CD4-positive, alpha-beta T cell treated with Interleukin-4 for 4 hours (primary cell): Measurements from ENCODE around the gene HHIPL1.
A peak's percentile ranks its signal among the peaks of the same experiment; 100 is the strongest.

Experiments
- DNase-seq: peaks from one replicate; pipeline ENCODE4 v3.0.0-alpha.2; 2020

The HHIPL1 gene

DNA sequence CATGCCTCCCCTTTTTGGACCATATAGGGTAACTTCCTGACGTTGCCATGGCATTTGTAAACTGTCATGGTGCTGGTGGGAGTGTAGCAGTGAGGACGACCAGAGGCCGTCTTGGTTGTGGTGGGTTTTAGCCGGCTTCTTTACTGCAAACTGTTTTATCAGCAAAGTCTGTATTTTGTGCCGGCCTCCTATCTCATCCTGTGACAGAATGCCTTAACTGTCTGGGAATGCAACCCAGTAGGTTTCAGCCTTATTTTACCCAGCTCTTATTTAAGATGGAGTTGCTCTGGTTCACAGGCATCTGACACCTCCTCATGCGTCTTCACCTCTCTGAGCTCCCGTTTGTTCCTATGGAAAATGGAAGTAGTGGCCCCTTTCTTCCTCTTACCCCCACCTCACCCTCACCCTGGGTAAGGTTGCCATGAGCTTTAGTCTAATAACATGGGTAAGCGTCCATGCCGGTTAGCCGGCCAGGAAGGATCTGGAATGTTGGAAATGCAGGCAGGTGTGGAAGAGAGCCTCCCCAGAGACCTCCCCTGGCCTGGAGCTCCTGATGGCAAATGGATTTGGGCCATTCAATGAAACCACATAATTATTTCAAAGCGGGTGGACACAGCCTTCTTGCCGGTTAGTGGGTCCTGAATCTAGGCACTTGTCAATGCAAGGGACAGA, 18.6 kb downstream of the HHIPL1 start:
- DNase-seq: no peak

GRCh38 chr14:99664058-99664936, 19.4 kb downstream of the HHIPL1 start:
- DNase-seq: no peak

DNA sequence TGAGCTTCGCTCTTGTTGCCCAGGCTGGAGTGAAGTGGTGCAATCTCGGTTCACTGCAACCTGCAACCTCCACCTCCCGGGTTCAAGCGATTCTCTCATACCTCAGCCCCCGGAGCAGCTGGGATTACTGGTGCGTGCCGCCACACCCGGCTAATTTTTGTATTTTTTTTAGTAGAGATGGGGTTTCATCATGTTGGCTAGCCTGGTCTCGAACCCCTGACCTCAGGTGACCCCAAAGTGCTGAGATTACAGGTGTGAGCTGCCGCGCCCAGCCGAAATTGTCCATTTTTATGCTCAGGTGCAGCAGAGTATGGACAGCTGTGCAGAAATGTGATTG, 20.0 kb downstream of the HHIPL1 start:
- DNase-seq: no peak

DNA sequence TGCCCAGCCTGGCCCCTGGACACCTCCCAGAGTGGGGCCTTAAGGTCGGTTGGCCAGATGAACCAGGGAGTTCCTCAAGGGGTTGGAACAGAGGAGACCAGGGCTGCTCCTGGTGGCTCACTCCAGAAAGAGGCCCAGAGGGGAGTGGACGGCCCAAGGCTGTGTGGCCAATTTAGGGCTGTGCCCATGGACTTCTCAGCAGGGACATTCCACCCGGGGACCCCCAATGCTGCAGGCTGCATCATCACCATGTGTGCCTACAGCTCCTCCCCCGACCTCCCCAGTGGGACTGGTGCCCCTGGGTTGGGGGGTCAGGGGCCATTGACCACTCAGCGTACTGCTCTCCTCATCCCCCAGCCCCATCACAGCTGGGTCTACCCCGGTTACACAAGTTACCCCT, 21.6 kb downstream of the HHIPL1 start:
- DNase-seq: no peak

GRCh38 chr14:99667045-99667444, 22.1 kb downstream of the HHIPL1 start:
- no peak for DNase-seq

GRCh38 chr14:99667821-99668220, 22.9 kb downstream of the HHIPL1 start:
- no peak for DNase-seq

GRCh38 chr14:99668307-99669295, 23.7 kb downstream of the HHIPL1 start:
- DNase-seq: no peak

DNA sequence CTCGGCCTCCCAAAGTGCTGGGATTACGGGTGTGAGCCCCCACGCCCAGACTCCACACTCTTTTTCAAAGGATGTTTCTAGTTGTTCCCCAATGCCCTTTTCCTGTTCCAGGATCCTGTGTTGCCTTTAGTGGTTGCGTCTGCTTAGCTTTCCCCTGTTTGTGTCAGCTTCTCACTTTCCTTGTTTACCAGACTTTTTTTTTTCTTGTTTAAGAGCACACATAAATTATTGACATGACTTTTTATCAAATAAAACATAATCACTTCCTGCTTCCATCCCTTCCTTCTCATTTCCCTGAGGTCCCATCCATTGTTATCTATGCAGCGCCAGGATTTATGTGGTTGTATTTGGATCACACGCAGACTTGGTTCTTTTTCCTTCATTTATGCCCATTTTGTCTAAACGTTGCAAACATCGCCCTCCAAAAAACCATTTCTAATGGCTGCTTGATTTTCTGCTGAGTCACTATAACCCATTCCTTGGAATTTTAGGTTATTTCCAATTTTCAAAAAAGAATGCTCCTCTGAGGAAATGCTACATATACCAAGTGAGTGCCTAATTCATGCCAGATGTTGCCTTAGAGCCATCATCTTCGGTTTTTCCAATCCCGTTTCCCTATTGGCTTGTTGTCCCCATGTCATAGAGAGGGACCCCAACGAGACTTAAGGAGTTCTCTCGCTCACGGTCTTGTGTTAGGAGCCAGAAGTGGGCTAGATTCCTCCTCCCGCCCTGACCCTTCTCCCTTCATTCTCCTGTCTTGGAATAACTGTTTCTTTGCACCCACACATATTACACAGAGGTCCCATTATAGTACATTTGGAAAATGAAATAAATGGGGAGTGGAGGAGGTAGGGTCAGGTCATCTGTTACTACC, 25.7 kb downstream of the HHIPL1 start:
- DNase-seq: no peak

DNA sequence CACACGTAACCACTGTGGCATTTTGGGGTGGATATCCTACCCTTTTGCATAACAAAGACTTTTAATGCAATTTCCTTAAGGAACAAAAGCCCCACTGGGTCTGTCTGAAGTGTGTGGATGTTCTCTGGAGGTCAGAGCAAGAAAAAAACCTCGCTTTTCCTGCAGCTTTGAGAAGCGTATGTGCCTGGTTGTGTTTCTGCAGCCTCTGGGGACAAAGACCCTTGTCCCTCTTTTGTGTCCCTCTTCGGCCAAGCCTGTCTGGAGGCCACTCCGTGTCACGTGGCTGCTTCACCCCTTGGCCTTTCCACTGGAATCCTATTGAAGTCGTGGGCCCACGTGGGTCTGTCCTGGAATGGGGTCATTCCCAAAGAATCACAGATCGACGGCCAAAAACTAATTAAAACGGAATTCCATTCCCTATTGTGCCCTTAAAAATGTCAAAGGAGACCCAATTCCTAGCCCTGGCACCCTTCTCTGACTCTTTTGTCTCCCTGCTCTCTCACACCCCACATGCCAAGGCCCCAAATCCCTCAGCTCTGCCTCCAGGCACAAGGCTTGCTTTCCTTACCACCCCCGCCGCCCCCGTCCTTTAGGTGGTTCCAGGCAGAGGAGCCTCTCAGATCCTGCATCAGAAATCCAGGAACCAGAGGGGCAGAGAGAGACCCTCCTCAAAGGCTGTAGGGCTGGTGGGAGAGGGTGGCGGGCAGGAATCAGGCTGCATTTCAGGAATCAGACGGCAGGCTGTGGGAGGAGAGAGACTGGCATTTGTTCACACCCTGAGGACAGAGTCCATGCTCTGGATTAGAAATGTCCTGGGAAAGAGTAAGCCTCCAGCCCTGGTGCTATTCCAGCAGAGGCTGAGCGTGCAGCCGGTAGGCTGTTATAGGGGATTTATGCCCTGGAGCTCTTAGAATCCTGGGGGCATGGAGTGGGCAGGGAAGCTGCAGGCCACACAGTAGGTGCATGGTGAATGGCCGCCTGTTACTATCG, 26.6 kb downstream of the HHIPL1 start:
- DNase-seq: no peak

DNA sequence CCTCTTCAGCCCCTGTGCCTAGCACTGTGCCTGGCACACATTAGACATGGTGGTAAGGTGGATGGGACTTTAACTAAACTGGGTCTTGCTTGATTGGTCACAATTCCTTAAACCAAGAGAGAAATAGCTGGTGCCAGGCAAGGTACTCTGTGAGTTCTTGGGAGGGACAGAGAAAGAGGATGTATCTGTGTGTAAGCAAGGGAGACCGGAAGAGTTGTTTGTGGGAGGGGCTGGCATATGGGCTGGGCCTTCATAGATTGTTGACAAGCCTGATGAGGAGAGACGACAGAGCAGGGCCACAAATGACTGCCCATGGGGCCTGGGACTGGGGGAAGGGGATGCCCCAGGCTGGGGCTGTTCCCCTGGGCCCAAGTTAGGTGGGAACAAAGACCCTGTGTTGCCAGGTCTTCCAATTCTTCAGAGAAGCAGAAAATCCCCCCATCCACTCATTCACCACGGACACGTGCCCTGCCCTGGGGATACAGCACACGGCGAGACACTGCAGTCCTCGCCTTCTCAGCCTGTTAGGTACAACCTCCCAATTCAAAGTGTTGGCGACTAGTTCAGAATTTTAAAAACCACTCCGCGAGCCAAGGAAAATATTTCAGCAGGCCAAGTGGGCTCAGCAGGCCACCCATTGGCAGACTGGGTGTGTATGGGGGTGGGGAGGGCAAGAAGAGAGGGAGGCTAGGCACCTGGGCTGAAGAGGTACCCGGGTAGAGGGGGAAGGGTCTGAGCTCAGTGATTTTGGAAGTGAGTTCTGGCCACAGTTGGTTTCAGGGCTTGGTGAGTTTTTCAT, 27.8 kb downstream of the HHIPL1 start:
- peak; percentile 33 for DNase-seq

- DNase-seq: no peak
These were observed 28.6 kb downstream of the HHIPL1 start for GRCh38 chr14:99673305-99674063.

- no peak for DNase-seq
These were observed 29.2 kb downstream of the HHIPL1 start for GRCh38 chr14:99674064-99674650.

- DNase-seq: no peak
These were observed 29.9 kb downstream of the HHIPL1 start for GRCh38 chr14:99674776-99675381.

DNA sequence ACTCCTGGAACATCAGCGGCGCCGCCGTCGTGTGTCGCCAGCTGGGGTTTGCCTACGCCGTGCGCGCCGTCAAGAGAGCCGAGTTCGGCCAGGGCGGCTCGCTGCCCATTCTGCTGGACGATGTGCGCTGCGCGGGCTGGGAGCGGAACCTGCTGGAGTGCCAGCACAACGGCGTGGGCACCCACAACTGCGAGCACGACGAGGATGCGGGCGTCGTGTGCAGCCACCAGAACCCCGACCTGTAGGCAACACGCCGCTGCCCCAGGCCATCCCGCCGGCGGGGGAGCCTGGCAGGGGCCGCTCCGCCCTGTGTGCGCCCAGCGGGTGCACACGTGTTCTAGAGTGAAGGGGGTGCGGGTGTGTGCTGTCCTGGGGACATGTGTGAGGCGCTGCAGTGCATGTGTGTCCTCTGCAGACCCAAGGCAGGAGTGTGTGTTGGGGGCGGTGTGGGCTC, 30.5 kb downstream of the HHIPL1 start:
- DNase-seq: no peak

DNA sequence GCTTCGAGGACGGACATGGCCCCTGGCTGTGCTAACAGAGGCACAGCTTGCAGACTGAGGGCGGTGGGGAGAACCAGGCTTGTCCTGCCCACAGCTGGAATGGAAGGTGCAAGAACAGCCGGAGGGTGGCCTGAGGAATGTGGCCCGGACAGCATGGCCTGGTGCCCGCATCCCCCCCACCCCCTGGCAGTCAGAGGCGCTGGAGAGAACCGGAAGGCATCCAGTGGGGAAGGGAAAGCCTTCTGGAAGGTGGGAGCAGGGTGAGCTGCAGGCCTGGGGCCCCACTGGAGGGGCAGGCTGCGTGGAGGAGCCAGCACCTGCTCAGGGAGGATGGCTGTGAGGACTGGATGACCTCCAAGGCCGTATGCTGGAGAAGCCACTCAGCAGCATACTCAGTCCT, 31.0 kb downstream of the HHIPL1 start:
- no peak for DNase-seq

GRCh38 chr14:99676657-99677056, 31.7 kb downstream of the HHIPL1 start:
- DNase-seq: peak; percentile 44

DNA sequence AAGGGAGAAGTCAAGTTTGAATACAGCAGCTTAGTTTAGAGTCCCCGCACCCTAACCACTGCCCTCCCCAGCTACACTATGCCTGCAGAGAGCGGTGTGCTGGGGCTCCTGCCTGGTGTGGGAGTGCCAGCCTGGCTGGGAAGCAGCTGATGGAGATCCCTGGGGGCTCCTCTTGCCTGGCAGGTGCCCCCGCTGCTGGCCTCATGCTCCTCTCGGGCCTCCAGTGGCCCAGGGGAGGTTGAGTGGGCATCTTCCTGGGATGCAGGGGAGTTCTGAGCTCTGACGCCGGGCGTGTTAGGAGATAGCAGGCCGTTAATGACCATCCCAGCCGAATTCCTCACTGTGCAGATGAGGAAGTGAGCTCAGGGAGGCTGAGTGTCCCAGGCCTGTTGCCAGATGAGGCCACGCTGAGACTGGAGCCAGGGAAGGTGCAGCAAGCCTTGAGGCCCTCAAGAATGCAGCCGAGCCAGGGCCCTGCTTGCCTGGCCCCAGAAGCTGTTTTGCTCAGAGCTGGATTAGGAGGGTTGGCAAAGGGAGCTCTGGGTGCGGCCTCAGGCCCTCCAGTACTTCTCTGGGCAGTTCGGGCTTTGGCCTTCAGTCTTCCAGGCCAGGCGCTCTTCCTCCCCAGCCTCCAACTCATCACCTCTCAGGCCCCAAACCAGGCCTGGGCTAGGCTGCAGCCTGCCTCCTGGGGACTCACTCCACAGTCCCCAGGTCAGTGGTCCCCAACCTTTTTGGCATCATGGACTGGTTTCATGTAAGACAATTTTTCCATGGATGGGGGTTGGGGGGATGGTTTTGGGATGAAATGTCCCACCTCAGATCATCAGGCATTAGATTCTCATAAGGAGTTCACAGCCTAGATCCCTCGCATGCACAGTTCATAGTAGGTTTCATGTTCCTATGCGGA, 32.6 kb downstream of the HHIPL1 start:
- no peak for DNase-seq
